OCI-LY1 (cell line): ENCODE results near the gene C10orf67.

Experiments used
- EZH2 ChIP-seq: fragments of 200-600 bp; sonication (generic), shearing (Covaris generic); IDR thresholded peaks from 2 replicates; pipeline ENCODE4 v1.8.0; 2017; ENCODE audit warnings: borderline replicate concordance, mixed run types, mild to moderate bottlenecking, antibody characterized with exemption, low read length, moderate library complexity, mixed read lengths
- TF ChIP-seq, protein P1 (sequence below): fragments of 200-600 bp; sonication (generic), shearing (Covaris generic); IDR thresholded peaks from 2 replicates; pipeline ENCODE4 v1.5.1; 2017; ENCODE audit warnings: mild to moderate bottlenecking, antibody characterized with exemption, low read length, moderate library complexity, mixed read lengths

DNA sequence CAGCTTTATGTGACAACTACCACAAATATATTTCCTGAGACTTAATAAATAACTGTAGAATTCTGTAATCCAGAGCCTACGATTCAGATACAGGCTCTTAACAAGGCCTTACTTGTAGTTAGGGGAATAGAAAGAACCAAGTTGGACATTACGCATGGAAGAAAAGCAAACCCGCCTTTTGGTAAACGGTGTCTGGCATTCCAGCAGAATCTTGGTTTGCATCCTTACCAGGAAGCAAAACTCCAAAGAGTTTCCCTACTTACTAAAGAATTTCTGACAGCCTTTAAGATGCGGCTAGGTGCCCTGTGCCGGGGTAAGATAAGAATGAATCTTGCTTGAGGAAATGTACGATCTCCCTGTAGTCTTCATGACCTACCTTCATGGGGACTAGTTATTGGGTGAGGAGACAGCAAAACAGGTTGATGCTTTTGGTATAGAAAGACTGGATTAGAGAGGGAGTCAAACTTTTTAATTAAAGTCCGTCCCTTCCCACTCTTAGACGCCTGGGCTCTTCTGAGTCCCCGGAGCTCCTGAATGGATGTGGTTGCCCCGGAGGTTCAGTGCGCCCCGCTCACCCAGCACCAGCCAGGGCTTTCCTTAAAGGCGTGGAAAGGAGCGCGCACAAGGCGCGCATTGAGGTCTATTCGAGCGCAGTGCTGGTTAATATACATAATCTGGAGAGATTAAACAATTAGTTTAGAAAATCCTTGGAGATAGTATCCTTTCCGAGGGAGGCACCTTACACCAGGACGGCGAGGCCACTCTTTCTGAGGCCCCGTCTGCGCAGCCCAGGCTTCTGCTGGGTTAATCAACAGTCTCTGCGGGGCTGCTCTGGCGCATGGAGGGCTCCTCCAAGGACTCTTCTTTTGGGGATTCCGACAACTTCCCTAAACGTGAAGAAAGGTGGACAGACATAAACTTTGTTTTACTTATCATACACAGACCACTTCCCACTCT, 140.9 kb downstream of the C10orf67 start:
- TF ChIP-seq, protein P1, sequence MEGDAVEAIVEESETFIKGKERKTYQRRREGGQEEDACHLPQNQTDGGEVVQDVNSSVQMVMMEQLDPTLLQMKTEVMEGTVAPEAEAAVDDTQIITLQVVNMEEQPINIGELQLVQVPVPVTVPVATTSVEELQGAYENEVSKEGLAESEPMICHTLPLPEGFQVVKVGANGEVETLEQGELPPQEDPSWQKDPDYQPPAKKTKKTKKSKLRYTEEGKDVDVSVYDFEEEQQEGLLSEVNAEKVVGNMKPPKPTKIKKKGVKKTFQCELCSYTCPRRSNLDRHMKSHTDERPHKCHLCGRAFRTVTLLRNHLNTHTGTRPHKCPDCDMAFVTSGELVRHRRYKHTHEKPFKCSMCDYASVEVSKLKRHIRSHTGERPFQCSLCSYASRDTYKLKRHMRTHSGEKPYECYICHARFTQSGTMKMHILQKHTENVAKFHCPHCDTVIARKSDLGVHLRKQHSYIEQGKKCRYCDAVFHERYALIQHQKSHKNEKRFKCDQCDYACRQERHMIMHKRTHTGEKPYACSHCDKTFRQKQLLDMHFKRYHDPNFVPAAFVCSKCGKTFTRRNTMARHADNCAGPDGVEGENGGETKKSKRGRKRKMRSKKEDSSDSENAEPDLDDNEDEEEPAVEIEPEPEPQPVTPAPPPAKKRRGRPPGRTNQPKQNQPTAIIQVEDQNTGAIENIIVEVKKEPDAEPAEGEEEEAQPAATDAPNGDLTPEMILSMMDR, result no peak
- no peak for TF ChIP-seq EZH2
